ENCODE data around the gene IQUB.
A peak's percentile ranks its signal among the peaks of the same experiment; 100 is the strongest.
"Not testable (repeated sequence)": the region's sequence is repeated elsewhere in the genome, so short reads cannot be mapped to it uniquely, and the experiment has no call there.

IQUB gene

GRCh38 chr7:123538897-123539296 lies 4.5 kb upstream of the IQUB start:
- FAIRE-seq = no peak

- FAIRE-seq = no peak
Measured at GRCh38 chr7:123538189-123538714, 3.9 kb upstream of the IQUB start.

- FAIRE-seq = peak; percentile 99
Measured at GRCh38 chr7:123537026-123537642, 2.7 kb upstream of the IQUB start.

- no peak for FAIRE-seq
Measured at GRCh38 chr7:123535517-123535916, 1.1 kb upstream of the IQUB start.

GRCh38 chr7:123533929-123534382 lies 439 bp downstream of the IQUB start:
- no peak for FAIRE-seq

- no peak for FAIRE-seq
Measured at GRCh38 chr7:123533553-123533917, 860 bp downstream of the IQUB start.

- FAIRE-seq = not testable (repeated sequence)
Measured at GRCh38 chr7:123532788-123533552, 1.4 kb downstream of the IQUB start.

GRCh38 chr7:123532343-123532742 lies 2.1 kb downstream of the IQUB start:
- not testable (repeated sequence) for FAIRE-seq

- FAIRE-seq = not testable (repeated sequence)
Measured at GRCh38 chr7:123530035-123530591, 4.3 kb downstream of the IQUB start.

- no peak for FAIRE-seq
Measured at GRCh38 chr7:123528265-123528664, 6.1 kb downstream of the IQUB start.

GRCh38 chr7:123527712-123528225 lies 6.6 kb downstream of the IQUB start:
- FAIRE-seq = not testable (repeated sequence)

- FAIRE-seq = not testable (repeated sequence)
Measured at GRCh38 chr7:123526533-123526932, 7.9 kb downstream of the IQUB start.

- FAIRE-seq = no peak
Measured at GRCh38 chr7:123522066-123522465, 12.3 kb downstream of the IQUB start.

- FAIRE-seq = no peak
Measured at GRCh38 chr7:123505221-123505620, 29.2 kb downstream of the IQUB start.

- no peak for FAIRE-seq
Measured at GRCh38 chr7:123502201-123502600, 32.2 kb downstream of the IQUB start.

- FAIRE-seq = no peak
Measured at GRCh38 chr7:123500878-123501489, 33.4 kb downstream of the IQUB start.

- no peak for FAIRE-seq
Measured at GRCh38 chr7:123499211-123499970, 35.0 kb downstream of the IQUB start.

- FAIRE-seq = no peak
Measured at GRCh38 chr7:123498601-123499000, 35.8 kb downstream of the IQUB start.

GRCh38 chr7:123498031-123498430 lies 36.4 kb downstream of the IQUB start:
- FAIRE-seq = no peak

GRCh38 chr7:123494193-123494796 lies 40.1 kb downstream of the IQUB start:
- FAIRE-seq = peak; percentile 99

GRCh38 chr7:123492485-123492884 lies 41.9 kb downstream of the IQUB start:
- no peak for FAIRE-seq

- FAIRE-seq = no peak
Measured at GRCh38 chr7:123485721-123486120, 48.7 kb downstream of the IQUB start.

Measured in A204.1 (cell line).